NCI-H446 (cell line): ENCODE results near the gene EHD4.
A peak's percentile ranks its signal among the peaks of the same experiment; 100 is the strongest.

ENCODE experiments used
- DNase-seq, 2 experiments: peaks; one replicate each; lab custom pipeline; 2025; lab: John Stamatoyannopoulos, UW

The EHD4 gene

DNA sequence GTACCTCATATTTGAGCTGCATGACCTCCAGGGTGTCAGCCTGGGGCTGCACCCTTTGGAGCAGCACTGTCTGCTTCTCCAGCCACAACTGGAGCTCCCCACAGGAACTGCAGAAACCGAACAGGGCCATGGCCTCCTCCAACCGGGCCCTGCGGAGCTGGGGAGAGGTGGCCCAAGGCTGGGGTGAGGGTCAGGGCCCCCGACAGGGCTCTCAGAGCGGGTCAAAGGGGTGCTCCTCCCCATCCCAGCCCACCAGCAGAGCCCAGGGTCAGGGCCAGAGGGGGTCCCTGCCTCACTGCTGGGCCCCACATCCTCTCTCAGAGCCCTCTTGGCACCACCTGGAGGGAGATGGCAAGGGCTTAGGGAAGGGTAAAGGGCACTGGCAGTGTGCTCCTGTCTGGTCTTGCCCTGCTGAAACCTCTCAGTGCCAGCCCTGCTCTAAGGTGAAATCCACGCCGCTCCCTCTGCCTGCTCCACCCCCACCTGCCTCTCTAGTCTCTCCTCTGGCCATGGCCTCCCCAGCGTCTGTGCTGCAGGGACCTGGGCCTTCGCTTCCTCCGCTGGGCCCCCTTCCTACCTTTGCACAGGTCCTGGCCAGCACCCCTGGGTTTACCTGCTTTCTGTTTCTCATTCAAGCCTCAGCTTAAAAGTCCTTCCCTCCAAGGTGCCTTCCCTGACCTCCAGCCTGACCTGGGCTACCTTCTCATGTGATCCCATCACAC lies 92.0 kb downstream of the EHD4 start:
- no peak for DNase-seq

- DNase-seq: no peak
Measured at GRCh38 chr15:41879321-41879845, 93.0 kb downstream of the EHD4 start.

DNA sequence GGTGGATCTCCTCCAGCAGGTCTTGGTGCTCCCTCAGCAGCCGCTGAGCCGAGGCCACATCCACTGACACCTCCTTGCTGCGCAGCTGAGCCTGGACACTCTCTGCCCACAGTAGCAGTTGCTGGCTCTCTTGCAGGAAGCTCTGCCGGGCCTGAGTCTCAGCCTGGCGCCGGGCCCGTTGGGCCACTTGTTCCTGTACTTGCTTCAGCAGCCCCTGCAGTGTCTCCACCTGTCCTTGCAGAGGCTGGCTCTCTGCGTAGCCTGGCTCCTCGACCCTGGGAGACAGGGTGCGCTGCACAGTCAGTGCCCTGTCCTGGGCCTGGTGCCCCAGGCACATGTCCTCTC lies 94.0 kb downstream of the EHD4 start:
- DNase-seq: peak in 1 of 2 experiments; percentile 26

DNA sequence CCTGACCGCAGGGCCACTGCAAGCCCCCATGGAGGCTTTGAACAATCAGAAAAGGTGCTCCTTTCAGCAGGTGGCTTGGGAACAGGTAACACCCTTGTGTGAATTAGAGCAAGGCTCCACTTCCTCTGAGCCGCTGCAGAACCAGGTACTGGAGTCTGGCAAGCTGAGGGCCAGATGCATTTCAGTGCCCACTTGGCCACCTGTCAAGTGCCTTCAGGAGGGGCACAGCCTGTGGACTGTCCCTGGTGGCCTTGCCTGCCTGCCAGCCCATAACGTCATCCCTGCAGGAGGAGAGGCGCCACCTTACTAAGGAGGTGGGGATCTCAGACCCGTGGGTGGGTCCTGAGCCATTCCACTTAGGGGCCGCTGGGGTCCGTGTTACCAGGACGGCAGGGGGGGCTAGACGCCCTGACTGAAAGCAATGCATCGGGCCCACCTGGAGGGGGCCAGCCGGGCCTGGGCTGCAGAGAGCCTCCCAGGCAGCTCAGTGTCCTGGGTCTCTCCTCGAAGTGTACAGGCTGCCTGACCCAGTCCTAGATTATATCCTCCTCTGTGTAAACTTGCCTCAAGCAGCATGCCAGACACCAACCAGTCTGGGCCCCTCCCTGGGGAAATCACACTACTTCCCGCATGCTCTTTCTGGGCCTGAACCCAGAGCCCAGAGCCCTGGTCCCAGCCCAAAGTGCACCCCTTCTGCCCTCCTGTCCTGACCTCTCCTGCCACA lies 94.6 kb downstream of the EHD4 start:
- DNase-seq: no peak

DNA sequence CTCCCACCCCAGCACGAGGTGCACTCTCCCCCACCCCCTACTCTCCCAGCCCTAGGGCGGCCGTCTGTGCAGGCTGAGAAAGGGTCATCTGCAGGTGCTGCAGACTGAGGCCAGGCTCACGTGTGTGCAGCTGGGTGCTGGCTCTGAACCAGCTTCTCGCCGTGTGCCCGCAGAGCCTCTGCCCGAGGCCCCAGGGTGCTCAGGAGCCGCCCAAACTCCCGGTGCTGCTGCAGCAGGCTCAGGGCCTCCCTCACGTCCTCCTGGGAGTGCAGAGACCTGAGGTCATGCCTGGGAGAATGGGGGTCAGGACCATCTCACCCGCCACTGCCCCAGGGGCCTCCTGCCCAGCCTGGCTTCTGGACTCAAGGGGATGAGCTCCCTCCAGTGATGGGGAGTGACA lies 95.7 kb downstream of the EHD4 start:
- DNase-seq: no peak

DNA sequence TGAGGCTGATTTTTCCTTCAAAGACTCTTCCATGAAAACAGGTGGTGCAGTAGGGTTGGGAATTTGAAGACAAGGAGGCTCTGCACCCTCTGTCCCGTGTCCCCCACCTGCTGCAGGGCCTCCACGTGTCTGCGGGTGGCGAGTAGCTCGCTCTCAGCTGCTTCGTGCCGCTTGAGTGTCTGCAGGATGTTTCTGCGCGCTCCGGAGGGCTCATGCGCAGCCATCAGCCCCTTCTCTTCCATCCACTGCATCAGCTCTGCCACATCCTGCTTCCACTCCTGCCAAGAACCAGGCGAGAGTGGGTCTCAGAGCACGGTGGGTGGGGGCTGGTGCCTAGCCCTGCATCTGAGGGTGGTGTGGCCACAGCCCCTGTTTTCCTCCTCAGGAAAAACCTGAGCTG lies 96.3 kb downstream of the EHD4 start:
- no peak for DNase-seq

GRCh38 chr15:41874736-41875135 lies 97.6 kb downstream of the EHD4 start:
- no peak for DNase-seq

GRCh38 chr15:41873711-41874110 lies 98.6 kb downstream of the EHD4 start:
- no peak for DNase-seq

DNA sequence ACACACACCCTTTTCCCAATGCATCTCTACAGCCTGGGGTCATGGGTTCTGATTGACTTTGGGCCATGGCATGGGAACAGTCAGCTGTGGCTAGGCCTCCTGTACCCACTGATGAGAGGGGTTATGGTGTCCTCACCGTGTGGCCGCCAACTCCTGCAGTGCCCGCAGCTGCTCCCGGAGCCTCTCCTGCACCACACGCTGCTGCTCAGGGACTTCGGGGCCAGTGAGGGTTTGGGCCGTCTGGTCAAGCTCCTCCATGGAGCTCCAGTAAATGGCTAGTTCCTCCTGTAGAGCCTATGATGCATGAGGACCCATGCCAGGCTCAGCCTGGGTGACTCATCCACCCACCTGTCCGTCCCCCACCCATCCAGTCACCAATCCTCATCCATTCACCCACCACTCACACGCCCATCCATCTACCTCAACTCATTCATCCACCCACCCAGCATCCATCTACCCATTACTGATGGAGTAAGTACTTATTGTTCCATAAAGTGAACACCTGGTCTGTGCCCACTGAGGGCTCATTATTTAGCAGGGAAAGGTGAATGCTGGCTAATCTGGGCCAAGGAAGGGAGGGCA lies 100.1 kb downstream of the EHD4 start:
- DNase-seq: no peak

GRCh38 chr15:41871175-41871905 lies 101.0 kb downstream of the EHD4 start:
- no peak for DNase-seq

DNA sequence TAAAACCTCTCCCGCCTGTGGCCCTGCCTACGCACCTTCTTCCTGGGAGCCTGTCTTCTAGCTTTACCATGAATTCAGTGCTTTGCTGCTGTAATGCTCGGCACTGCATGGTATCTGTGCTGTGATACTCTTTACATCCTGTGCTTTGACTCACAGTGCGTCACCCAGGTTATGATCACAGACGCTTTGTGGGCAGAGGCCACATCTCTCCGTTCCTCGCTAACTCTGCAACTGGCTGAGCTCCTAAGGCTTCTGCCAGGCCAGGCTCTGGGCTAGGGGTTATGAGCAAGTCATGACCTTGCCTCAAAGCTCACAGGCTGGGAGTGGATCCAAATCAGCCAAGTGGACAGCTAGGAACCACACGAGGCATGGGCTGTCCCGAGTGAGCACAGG lies 101.7 kb downstream of the EHD4 start:
- no peak for DNase-seq

- DNase-seq: no peak
Measured at GRCh38 chr15:41869770-41870688, 102.3 kb downstream of the EHD4 start.

GRCh38 chr15:41868321-41868720 lies 104.0 kb downstream of the EHD4 start:
- DNase-seq: no peak

- no peak for DNase-seq
Measured at GRCh38 chr15:41866872-41867579, 105.3 kb downstream of the EHD4 start.

- no peak for DNase-seq
Measured at GRCh38 chr15:41866263-41866703, 106.1 kb downstream of the EHD4 start.

DNA sequence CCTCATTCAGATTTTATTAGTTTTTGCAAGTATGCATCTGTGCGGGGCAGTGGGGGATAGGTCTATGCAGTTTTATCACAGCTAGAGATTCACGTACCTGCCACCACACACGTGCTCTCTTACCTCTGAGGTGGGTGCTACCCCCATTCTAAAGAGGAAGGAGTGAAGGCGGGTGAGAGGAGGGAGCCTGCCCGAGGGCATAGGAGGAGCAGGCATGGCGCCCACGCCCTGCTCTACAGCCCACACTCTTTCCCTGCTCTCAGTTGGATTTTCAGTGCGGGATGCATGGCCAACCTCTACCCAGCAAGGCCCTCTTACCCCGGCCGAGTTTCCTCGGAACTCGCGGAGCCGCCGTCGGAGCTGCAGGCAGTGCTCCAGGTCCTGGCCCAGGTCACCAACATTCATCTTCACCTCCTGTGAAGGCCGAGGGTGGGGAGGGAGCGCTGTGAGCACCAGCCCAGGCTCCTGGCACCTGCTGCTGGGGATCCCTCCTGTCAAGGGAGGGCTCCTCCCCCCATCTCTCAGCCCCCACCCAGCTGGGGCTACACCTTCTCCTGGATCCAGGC lies 106.8 kb downstream of the EHD4 start:
- no peak for DNase-seq

DNA sequence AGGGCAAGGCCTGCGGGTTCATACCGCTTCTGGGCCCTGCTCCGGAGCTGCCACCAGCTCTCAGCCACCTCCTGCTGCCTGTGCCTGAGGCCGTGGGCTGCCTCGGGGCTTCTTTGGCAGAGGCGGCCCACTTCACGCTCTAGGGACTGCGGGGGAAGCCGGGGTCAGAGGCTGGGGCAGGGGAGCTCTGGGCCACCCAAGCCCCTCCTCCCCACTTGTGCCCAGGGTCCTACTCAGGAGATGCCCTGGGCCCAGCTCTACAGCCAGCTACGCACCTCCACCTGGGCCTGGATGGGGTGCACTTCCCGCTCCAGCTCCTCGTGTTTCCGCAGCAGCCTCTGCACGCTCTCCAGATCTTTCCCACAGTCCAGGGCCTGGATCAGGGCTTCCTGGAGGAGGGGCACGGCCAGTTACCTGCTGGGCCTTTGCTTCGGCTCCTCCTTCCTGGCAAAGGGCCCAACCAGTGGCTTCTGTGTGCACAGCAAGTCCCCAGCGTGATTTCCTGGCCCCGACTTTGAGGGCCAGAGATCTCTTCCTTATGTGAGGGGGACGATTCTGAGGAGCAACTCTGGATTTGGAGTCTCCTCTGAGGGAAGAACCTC lies 109.7 kb downstream of the EHD4 start:
- DNase-seq: no peak

DNA sequence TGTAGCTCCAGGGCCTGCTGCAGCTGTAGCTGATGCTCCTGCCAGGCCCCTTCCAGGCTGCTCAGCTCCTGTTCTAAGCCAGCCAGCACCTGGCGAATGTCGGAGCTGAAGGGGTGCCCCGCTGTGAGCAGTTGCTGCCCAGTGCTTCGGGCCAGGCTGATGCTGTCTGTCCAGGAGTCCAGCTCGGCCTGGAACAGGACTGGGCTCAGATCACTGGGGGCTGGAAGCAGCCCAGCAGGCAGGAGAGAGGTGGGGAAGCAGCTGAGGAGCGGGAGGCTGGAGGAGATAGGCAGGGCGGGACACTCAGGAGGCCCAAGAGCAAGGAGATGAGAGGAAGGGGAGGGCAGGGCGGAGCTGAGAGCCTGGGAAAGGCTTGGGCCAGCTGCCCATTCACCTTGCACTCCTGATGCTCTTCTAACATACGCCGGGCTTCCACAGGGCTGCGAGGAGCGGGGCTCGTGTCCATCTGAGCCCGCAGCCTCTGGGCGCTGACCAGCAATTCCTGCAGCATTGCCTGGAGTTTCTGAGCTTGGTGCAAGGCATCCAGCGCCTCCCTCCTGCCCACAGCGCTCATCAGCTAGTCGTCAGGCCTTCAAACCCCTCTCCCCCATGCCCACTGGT lies 110.5 kb downstream of the EHD4 start:
- DNase-seq: no peak

GRCh38 chr15:41860049-41860828 lies 112.1 kb downstream of the EHD4 start:
- DNase-seq: no peak
